Fibroblast of upper back skin (primary cell): Measurements from ENCODE around the gene ERVW-1.
"Not testable (repeated sequence)": the region's sequence is repeated elsewhere in the genome, so short reads cannot be mapped to it uniquely, and the experiment has no call there.

Source experiments
- DNase-seq: peaks from one replicate; pipeline ENCODE4 v3.0.0-alpha.2; 2013

Gene ERVW-1

GRCh38 chr7:92477681-92478080 is at the start of gene ERVW-1:
TSS of gene ERVW-1 (minus strand) at chr7:92477946. CDS start at chr7:92470381, 7,565 bp downstream.
- DNase-seq: not testable (repeated sequence)

DNA sequence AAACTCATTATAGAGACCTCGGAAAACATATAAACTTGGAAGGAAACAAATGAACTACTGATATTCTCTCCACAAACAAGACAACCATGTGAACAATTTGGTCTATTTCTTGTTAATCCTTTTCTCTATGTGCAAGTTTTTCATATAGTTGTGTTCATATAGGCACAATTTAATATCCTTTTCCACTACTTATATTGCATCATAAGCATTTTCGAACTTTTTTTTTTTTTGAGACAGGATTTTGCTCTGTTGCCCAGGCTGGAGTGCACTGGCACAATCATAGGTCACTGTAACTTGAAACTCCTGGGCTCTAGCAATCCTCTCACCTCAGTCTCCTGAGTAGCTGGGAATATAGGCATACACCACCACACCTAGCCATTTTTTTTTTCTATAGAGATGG is 45.4 kb upstream of the ERVW-1 start:
- DNase-seq: no peak

GRCh38 chr7:92520024-92520423 is 42.3 kb upstream of the ERVW-1 start:
- no peak for DNase-seq

- DNase-seq: peak; percentile 53
Observed at GRCh38 chr7:92517631-92518030, 39.9 kb upstream of the ERVW-1 start.

- no peak for DNase-seq
Observed at GRCh38 chr7:92513167-92513902, 35.6 kb upstream of the ERVW-1 start.

DNA sequence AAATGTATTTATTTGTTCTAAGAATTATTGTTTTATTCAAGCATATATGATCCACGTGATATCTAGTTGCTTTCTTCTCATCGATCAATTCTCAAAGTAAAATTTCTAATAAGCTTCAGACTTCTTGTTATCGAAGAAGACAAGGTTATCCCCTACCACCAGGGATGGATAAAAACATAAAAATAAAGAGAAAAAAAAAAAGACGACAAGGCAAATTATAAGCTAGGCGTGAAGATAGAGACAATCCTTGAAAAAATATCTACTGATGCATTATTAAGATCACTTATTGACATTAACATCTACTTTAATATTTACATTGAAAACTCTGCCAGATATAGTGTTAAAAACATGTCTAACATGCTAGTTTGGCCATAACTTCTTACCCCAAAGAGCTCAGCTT is 31.2 kb upstream of the ERVW-1 start:
- DNase-seq: no peak

DNA sequence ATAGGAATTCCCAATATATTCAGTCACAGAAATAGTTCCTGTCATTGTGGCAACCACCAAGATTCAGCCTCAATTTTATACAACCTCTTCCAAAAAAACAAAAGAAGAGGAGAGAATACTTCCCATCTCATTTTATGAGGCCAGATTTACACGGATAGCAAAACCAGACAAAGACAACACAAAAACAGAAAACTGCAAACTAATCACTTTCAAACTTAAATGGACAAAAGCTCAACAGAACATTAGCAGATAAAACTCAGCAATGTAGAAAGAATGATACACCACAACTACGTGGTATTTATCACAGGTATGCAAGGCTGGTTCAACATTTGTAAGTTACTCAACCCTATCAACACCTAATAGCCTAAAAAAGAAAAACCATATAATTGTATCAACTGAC is 28.6 kb upstream of the ERVW-1 start:
- no peak for DNase-seq

DNA sequence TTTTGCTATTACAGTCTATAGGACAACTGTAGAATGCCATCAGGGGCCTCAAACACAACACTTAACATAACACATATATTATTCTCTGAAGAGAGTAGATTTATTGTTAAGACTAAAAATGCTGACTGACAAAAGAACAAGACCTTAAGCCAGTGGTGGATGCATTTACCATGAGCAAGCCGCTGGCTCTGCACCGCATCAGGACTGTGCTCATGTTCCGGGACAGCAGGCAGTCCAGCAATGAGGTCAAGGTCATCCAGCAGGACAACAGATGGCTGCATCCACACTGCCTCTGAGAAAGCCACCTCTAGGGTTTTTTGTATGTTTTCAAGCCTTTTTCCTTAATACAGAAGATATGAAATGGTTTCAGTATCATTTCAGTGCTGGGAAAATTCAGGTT is 26.8 kb upstream of the ERVW-1 start:
- DNase-seq: no peak

GRCh38 chr7:92503767-92504166 is 26.0 kb upstream of the ERVW-1 start:
- no peak for DNase-seq

DNA sequence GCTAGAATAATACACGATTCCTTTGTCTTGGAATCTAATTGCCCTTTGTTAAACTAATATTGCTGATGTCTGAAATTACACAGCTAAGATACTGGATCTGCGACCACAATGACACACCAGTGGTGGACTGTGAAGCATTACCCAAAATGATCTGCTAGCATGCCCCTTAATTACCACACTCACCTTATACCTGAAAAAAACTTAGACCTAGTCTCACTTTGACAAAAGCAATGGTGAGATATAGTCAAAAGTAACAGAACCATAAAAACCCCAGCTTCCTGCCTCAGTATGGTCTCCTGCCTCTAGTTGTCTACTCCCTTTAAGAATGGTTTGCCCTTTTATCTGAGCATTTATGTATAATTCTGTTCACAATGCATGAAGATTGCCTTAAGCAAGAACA is 20.8 kb upstream of the ERVW-1 start:
- no peak for DNase-seq

DNA sequence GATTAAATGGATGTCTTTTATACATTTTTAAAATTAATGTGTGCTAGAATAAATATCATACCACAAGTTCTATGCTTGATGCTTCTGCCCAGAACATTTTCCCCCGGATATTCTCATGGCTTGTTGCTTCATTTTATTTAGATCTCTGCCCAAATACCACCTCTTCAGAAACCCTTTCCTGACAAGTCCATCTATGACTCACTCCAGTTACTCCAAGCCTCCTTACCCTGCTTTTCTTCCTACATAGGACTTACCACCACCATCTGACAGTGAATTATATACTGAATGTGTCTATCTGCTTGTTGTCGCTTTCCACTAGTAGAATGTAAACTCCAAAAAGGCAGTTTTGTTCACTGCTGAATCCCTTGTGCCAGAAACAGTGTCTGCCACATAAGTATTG is 19.1 kb upstream of the ERVW-1 start:
- no peak for DNase-seq

DNA sequence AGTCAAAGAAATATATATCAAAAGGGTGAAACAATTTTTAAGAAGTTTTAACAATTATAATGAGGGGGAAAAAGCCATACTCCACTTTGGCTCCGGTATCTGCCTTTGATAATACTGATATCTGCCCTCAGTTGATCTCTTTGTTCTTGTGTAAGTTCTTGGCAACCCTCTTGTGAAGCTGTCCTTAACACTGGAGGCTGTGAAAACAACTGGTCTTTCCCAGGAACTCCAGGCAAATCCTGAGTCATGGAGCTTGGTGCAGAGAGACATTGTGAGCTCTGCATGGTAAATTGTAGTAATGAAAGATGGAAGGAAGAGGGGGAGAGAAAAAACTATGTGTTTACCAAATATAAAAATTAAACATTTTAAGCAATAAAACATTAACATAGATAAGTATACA is 11.9 kb upstream of the ERVW-1 start:
- DNase-seq: no peak

DNA sequence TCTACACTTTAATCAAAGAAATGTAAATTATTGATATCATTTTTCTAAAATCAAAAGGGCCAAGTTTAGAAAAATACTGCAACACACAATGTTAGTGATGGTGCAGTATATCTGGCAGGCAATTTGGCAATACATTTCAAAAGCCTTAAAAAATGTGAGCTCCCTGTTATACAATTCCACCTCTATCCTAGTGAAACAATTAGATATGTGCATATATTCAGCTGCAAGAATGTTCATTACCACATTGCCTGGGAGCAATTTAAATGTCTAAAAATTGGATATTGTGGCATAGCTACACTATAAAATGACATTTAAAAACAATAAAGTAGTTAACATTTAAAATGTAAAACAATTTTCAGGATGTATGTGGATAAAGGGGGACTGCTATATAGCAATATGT is 10.1 kb upstream of the ERVW-1 start:
- no peak for DNase-seq

DNA sequence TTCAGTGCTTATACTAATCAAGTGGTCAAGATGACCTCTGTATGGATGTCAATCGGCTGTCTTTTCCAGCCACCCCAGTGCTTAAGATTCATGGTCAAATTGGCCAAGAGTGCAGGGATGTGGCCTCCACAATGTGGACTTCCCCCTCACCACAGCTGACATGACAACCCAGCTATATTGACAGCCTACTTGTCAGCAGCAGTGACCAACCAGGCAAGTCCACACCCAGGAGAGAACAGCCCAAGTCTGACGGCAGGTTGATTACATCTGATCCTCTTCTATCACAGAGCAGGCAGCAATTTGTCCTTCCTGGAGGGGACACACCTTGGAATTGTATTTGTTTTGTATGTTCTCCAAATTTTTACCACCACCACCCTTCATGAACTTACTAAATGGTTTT is 8.2 kb upstream of the ERVW-1 start:
- no peak for DNase-seq

DNA sequence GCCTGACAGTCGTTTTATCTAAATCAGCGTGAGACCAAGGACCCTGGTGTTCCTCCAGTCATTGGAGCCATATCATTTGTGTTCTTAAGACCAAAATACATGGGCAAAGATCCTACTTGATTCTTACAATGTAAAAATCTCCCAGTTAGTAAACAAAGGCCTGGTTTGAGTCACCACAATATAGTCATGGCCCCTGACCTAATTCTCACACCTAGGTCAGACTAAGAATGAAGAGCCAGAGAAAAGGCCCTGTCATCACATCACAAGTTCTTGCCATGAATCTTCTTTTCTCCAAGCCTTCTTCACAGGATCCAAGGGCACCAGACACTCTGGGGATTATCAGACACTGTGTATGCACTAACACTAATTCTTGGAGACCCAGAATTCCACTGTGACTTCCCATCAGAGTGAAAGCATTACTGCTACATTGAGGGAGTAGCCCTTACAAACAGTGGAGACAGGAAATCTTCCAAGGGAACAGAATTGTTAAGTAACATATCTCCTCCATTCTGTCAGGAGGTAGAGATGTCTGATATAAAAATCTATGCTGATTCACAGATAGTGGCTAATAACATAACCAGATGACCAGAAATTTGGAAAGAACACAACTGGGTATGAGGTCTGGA is 7.6 kb upstream of the ERVW-1 start:
- no peak for DNase-seq

DNA sequence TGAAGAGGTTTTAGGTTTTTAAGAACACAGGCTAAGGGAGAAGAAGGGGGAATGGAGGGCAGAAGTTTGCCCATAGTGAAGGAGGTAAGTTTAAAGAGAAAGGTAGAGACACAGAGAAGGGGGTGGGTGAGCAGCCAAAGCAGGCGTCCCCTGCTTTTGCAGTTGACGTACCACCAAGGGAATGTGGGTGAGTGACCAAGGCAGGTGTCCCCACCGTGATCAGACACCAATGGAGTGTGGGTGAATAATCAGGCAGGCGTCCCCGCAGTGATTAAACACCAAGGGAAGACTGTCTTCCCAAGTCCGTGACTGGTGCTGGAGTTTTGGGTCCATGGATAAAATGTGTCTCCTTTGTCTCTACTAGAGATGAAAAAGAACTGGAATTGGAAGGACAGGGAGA is 6.5 kb upstream of the ERVW-1 start:
- DNase-seq: not testable (repeated sequence)

DNA sequence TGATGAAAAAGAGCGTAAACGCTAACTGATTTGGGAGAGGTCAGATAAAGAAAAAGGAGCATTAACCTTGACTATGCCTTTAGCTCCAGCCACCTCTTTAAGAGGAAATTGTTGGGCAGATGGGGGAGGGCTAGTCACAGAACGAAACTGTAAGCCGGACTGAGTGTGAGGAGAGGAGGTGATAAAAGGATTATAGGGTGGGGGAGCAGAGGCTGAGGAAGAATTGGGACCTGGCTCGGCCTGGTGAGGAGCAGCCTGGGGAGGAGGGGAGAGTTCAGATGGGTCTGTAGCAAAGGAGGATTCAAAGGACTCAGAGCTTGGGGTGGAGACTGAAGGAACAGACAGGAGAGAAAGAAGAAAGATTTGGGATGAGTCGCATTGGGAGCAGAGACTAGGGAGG is 5.9 kb upstream of the ERVW-1 start:
- not testable (repeated sequence) for DNase-seq

DNA sequence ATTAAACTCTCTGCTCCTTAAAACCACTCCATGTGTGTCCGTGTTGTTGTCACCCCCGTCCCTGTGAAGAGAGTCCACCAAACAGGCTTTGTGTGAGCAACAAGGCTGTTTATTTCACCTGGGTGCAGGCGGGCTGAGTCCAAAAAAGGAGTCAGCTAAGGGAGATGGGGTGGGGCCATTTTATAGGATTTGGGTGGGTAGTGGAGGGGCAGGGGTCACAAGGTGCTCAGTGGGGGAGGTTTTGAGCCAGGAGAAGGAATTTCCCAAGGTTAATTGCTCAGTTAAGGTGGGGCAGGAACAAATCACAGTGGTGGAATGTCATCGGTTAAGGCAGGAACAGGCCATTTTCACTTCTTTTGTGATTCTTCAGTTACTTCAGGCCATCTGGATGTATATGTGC is 1.4 kb upstream of the ERVW-1 start:
- not testable (repeated sequence) for DNase-seq

GRCh38 chr7:92478711-92479110 is 965 bp upstream of the ERVW-1 start:
- DNase-seq: no peak

- no peak for DNase-seq
Observed at GRCh38 chr7:92478095-92478494, 349 bp upstream of the ERVW-1 start.

- DNase-seq: not testable (repeated sequence)
Observed at GRCh38 chr7:92475851-92476590, 1.7 kb downstream of the ERVW-1 start.

- not testable (repeated sequence) for DNase-seq
Observed at GRCh38 chr7:92475261-92475770, 2.4 kb downstream of the ERVW-1 start.

DNA sequence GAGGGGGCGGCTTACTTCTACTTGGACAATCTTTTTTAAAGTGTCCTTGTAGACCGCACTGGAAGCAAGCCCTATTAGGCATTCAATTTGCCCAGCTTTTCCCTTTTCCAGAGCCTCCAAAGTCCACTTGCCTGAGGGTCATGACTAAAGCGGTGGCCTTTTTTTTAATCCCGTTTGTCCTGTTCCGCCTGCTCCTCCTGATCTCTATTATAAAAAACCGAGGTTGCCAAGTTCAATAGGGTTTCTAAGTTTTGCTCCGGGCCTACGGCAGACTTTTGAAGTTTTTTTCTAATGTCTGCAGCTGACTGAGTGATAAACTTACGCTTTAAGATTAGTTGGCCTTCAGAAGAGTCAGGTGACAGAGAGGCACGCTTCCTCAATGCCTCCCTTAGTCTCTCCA is 3.8 kb downstream of the ERVW-1 start:
- DNase-seq: not testable (repeated sequence)

- not testable (repeated sequence) for DNase-seq
Observed at GRCh38 chr7:92468589-92468988, 9.2 kb downstream of the ERVW-1 start.
